H9 (cell line): Measurements from ENCODE around the gene RAMP3. TPM values are rescaled to one million over a fixed set of nuclear protein-coding genes. Genes with fewer than 3 reads are reported as not detected.

Experiments
- DNase-seq: peaks from one replicate; pipeline ENCODE4 v3.0.0-alpha.2; 2017
- H2AFZ ChIP-seq: one replicate; pipeline ENCODE4 v1.6.1; 2013; ENCODE audit warnings: mild to moderate bottlenecking, low read length, control low read depth, moderate library complexity
- H2AK5ac ChIP-seq: 2 replicates; pipeline ENCODE4 v1.6.1; 2013; ENCODE audit warnings: low read length, control low read depth, mixed read lengths; ENCODE audit not compliant: insufficient read length
- H2BK120ac ChIP-seq: one replicate; pipeline ENCODE4 v1.6.1; 2013; ENCODE audit warnings: low read depth, mild to moderate bottlenecking, low read length, control low read depth, inconsistent platforms; ENCODE audit not compliant: poor library complexity, severe bottlenecking
- H2BK12ac ChIP-seq: 2 replicates; pipeline ENCODE4 v1.6.1; 2013; ENCODE audit warnings: low read length, control low read depth, mixed read lengths, low read depth; ENCODE audit not compliant: insufficient read length
- H2BK15ac ChIP-seq: 2 replicates; pipeline ENCODE4 v1.6.1; 2013; ENCODE audit warnings: low read depth, low read length, control low read depth
- H2BK20ac ChIP-seq: one replicate; pipeline ENCODE4 v1.6.1; 2013; ENCODE audit warnings: low read depth, mild to moderate bottlenecking, low read length, control low read depth, inconsistent platforms; ENCODE audit not compliant: poor library complexity, severe bottlenecking
- H2BK5ac ChIP-seq: 2 replicates; pipeline ENCODE4 v1.6.1; 2013; ENCODE audit warnings: low read length, control low read depth, mixed read lengths; ENCODE audit not compliant: insufficient read length
- H3K14ac ChIP-seq: 2 replicates; pipeline ENCODE4 v1.6.1; 2013; ENCODE audit warnings: low read length, control low read depth; ENCODE audit not compliant: insufficient read depth
- H3K18ac ChIP-seq: 2 replicates; pipeline ENCODE4 v1.6.1; 2013; ENCODE audit warnings: low read depth, mild to moderate bottlenecking, mixed read lengths, low read length, control low read depth; ENCODE audit not compliant: insufficient read length
- H3K23ac ChIP-seq: 2 replicates; pipeline ENCODE4 v1.6.1; 2013; ENCODE audit warnings: low read length, control low read depth, mixed read lengths, low read depth; ENCODE audit not compliant: insufficient read length
- H3K23me2 ChIP-seq: 2 replicates; pipeline ENCODE4 v1.6.1; 2013; ENCODE audit warnings: low read depth, mild to moderate bottlenecking, mixed read lengths, low read length, control low read depth; ENCODE audit not compliant: insufficient read length, poor library complexity, severe bottlenecking
- H3K27ac ChIP-seq: 2 replicates; pipeline ENCODE4 v1.5.1; 2013; ENCODE audit warnings: low read length, control low read depth, mixed read lengths, low read depth; ENCODE audit not compliant: insufficient read length
- H3K27me3 ChIP-seq: 2 replicates; pipeline ENCODE4 v1.6.1; 2013; ENCODE audit warnings: low read length, control low read depth, inconsistent platforms; ENCODE audit not compliant: insufficient read depth
- H3K4ac ChIP-seq: 2 replicates; pipeline ENCODE4 v1.6.1; 2013; ENCODE audit warnings: low read depth, mild to moderate bottlenecking, control low read depth, inconsistent platforms, low read length, moderate library complexity
- H3K4me1 ChIP-seq: 2 replicates; pipeline ENCODE4 v1.6.1; 2013; ENCODE audit warnings: low read length, control low read depth, inconsistent platforms; ENCODE audit not compliant: insufficient read depth
- H3K4me2 ChIP-seq: 2 replicates; pipeline ENCODE4 v1.6.1; 2013; ENCODE audit warnings: low read length, control low read depth, mixed read lengths; ENCODE audit not compliant: insufficient read length, insufficient read depth
- H3K56ac ChIP-seq: 2 replicates; pipeline ENCODE4 v1.6.1; 2013; ENCODE audit warnings: low read depth, mild to moderate bottlenecking, mixed read lengths, low read length, control low read depth; ENCODE audit not compliant: insufficient read length
- H3K79me1 ChIP-seq: 2 replicates; pipeline ENCODE4 v1.6.1; 2013; ENCODE audit warnings: low read depth, mild to moderate bottlenecking, moderate library complexity, low read length, control low read depth, inconsistent platforms; ENCODE audit not compliant: insufficient read depth, poor library complexity, severe bottlenecking
- H3K79me2 ChIP-seq: 2 replicates; pipeline ENCODE4 v1.6.1; 2013; ENCODE audit warnings: low read length, control low read depth, inconsistent platforms; ENCODE audit not compliant: insufficient read depth
- H3K9ac ChIP-seq: 2 replicates; pipeline ENCODE4 v1.6.1; 2013; ENCODE audit warnings: low read length, control low read depth, mixed read lengths; ENCODE audit not compliant: insufficient read length; ENCODE audit errors: extremely low read depth
- H3K9me3 ChIP-seq: one replicate; pipeline ENCODE4 v1.6.1; 2013; ENCODE audit warnings: low read depth, low read length, inconsistent platforms; ENCODE audit not compliant: control insufficient read depth
- H3T11ph ChIP-seq: one replicate; pipeline ENCODE4 v1.6.1; 2013; ENCODE audit warnings: mild to moderate bottlenecking, low read length, control low read depth, inconsistent platforms
- H4K20me1 ChIP-seq: one replicate; pipeline ENCODE4 v1.6.1; 2013; ENCODE audit not compliant: control insufficient read depth, insufficient read length, insufficient read depth
- H4K5ac ChIP-seq: 2 replicates; pipeline ENCODE4 v1.6.1; 2013; ENCODE audit warnings: low read depth, mild to moderate bottlenecking, mixed read lengths, low read length, control low read depth; ENCODE audit not compliant: insufficient read length
- H4K8ac ChIP-seq: replicated peaks from 2 replicates; pipeline ENCODE4 v1.6.1; 2013; ENCODE audit warnings: low read length, control low read depth, mixed read lengths, low read depth; ENCODE audit not compliant: insufficient read length
- H4K91ac ChIP-seq: 2 replicates; pipeline ENCODE4 v1.6.1; 2013; ENCODE audit warnings: low read depth, mild to moderate bottlenecking, moderate library complexity, mixed read lengths, low read length, control low read depth; ENCODE audit not compliant: insufficient read length
- H3K27ac Mint-ChIP-seq, 3 experiments: 2 replicates in 2 of 3; 3 replicates in 1 of 3; pipeline ENCODE4 v1.8.0; 2020 to 2021; ENCODE audit warnings: mixed read lengths in 3 of 3, mild to moderate bottlenecking in 1 of 3, moderate library complexity in 1 of 3
- H3K27me3 Mint-ChIP-seq: 2 replicates; pipeline ENCODE4 v1.8.0; 2021; ENCODE audit warnings: low read depth, mild to moderate bottlenecking, moderate library complexity, mixed read lengths
- H3K36me3 Mint-ChIP-seq, 3 experiments: 2 replicates in 2 of 3; 3 replicates in 1 of 3; pipeline ENCODE4 v1.8.0; 2020 to 2021; ENCODE audit warnings: low read depth in 3 of 3, mixed read lengths in 3 of 3; ENCODE audit not compliant: insufficient read depth in 1 of 3
- H3K4me1 Mint-ChIP-seq, 2 experiments: 2 replicates each; pipeline ENCODE4 v1.8.0; 2020; ENCODE audit warnings: mixed read lengths in 2 of 2
- H3K4me3 Mint-ChIP-seq, 2 experiments: 2 replicates in 1 of 2; 3 replicates in 1 of 2; pipeline ENCODE4 v1.8.0; 2020 to 2021; ENCODE audit warnings: mild to moderate bottlenecking in 2 of 2, mixed read lengths in 2 of 2, moderate library complexity in 1 of 2
- H3K9me3 Mint-ChIP-seq, 2 experiments: 2 replicates in 1 of 2; 3 replicates in 1 of 2; pipeline ENCODE4 v1.8.0; 2020; ENCODE audit warnings: mild to moderate bottlenecking in 2 of 2, mixed read lengths in 2 of 2, moderate library complexity in 1 of 2
- WGBS: extraction: QIAGEN DNeasy Blood & Tissue Kit; methylation state at CpG from one replicate; pipeline ENCODE4 v1.1.7; 2013; ENCODE audit warnings: missing lambda C conversion rate, low lambda C conversion rate, mixed read lengths; ENCODE audit not compliant: insufficient read length; ENCODE audit errors: extremely low coverage; 5-methylcytosine and 5-hydroxymethylcytosine counted together
- total RNA-seq: library from RNA; stranded (reverse); gene quantifications from 2 replicates; pipeline ENCODE4 v1.2.1, GENCODE V29; 2021
- TF ChIP-seq, protein P1 (sequence below): fragments of 200-600 bp; sonication (generic); conservative IDR thresholded peaks from 3 replicates; pipeline ENCODE4 v1.8.0; 2021; ENCODE audit warnings: antibody characterized with exemption, mild to moderate bottlenecking

The RAMP3 gene
- total RNA-seq, 1 experiment from 2014 or later: 0.63 TPM

DNA sequence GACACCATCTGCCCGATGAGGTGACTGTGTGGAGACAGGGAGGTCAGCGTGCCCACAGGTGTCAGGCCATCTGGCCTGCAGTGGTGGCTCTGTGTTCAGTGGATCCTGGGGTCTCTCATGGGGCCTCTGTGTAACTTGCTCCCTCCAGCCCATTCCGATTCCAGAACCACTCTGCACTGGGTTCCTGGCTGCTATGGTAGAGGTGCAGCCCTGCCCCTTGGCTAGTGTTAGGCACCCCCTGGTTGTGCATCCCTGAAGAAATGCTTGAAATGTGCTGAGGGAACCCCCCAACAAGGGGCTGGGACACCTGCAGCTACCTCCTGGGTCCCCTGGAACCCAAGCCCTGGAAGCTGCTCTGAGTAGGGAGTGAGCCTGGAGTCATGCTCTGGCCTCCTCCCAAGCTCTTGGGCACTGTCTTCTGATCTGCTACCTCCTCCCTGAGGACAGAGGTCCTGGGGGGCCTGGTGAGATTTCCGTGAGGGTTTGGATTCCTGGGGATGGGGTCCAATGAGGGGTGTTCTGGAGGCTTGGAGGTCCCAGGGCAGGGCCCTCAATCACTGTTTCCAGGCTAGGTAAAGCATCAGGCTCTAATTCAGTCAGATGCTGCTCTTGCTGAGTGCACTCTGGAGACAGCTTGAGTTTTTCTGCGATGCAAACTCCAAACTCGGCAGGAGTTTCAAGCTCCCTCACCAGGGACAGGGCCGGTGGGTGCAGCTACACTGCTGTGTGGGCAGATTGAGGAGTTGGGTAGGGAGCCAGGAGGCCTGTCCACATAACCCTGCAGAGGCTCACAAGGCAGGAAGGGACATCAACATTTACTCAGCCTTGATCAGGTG lies 27.7 kb downstream of the RAMP3 start:
- H3K4me1 Mint-ChIP-seq: peaks cover 2 to 3% of the 10 kb centered on the region in 2 experiments; a peak in 2 of 4 replicates
- Histone ChIP-seq H3K79me2 (no peaks in the 10 kb centered on the region), H4K20me1 (no peaks in the 10 kb centered on the region), H2AFZ (no peak overlapping the region), H3K23me2 (no peaks in the 10 kb centered on the region), H3K27me3 (no peaks in the 10 kb centered on the region), H3K9ac (no peak overlapping the region), H4K91ac (no peak overlapping the region), H4K5ac (no peak overlapping the region), H3K9me3 (no peaks in the 10 kb centered on the region), H3K4me2 (no peak overlapping the region), H3K4me1 (no peaks in the 10 kb centered on the region), H3K27ac (no peak overlapping the region), H3K56ac (no peak overlapping the region), H2BK20ac (no peak overlapping the region), H3K4ac (no peak overlapping the region), H4K8ac (no peak overlapping the region), H3K14ac (no peak overlapping the region), H2AK5ac (no peak overlapping the region), H3K79me1 (no peaks in the 10 kb centered on the region), H3K18ac (no peak overlapping the region), H2BK5ac (no peak overlapping the region), H2BK15ac (no peak overlapping the region), H2BK120ac (no peak overlapping the region), H2BK12ac (no peak overlapping the region), H3K23ac (no peak overlapping the region), H3T11ph (no peak overlapping the region)
- H3K36me3 Mint-ChIP-seq: no peaks in the 10 kb centered on the region
- WGBS: no CpG with 5 or more reads among the region's 7 CpGs
- H3K27ac Mint-ChIP-seq: no peak overlapping the region; a peak in 1 of 7 replicates
- peaks cover 2% of the 10 kb centered on the region for H3K27me3 Mint-ChIP-seq
- no peaks in the 10 kb centered on the region for H3K9me3 Mint-ChIP-seq
- TF ChIP-seq, protein P1, sequence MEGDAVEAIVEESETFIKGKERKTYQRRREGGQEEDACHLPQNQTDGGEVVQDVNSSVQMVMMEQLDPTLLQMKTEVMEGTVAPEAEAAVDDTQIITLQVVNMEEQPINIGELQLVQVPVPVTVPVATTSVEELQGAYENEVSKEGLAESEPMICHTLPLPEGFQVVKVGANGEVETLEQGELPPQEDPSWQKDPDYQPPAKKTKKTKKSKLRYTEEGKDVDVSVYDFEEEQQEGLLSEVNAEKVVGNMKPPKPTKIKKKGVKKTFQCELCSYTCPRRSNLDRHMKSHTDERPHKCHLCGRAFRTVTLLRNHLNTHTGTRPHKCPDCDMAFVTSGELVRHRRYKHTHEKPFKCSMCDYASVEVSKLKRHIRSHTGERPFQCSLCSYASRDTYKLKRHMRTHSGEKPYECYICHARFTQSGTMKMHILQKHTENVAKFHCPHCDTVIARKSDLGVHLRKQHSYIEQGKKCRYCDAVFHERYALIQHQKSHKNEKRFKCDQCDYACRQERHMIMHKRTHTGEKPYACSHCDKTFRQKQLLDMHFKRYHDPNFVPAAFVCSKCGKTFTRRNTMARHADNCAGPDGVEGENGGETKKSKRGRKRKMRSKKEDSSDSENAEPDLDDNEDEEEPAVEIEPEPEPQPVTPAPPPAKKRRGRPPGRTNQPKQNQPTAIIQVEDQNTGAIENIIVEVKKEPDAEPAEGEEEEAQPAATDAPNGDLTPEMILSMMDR: no peak
- DNase-seq: no peak
- no peak overlapping the region for H3K4me3 Mint-ChIP-seq
